A549 (cell line): ENCODE data around the gene SNX5. TPM values are rescaled to one million over a fixed set of nuclear protein-coding genes. Genes with fewer than 3 reads are reported as not detected.

Source experiments
- ATAC-seq, 2 experiments: fragments of 200-7000 bp in 1 of 2; fragments of >200 bp in 1 of 2; cut with Nextera tagmentation in 1 of 2; cut with Tn5 transposase in 1 of 2; 3 replicates each; pipeline versions ENCODE4 v1.8.0 to v1.9.1; 2018 to 2020; ENCODE audit warnings: mild to moderate bottlenecking in 1 of 2, moderate library complexity in 1 of 2
- CTCF ChIA-PET: fragments of 300-600 bp; sonication (Branson Sonifier 250); formaldehyde crosslinking; extraction: SDS; loops from one replicate; lab custom pipeline; 2021; ENCODE audit warnings: antibody characterized with exemption, inconsistent platforms; lab: Yijun Ruan, JAX
- POLR2A ChIA-PET: fragments of 350-600 bp; formaldehyde crosslinking; extraction: SDS; loops from one replicate; lab custom pipeline; 2021; ENCODE audit warnings: antibody characterized with exemption, inconsistent platforms; lab: Yijun Ruan, JAX
- DNase-seq, 2 experiments: peaks; one replicate each; pipeline versions ENCODE4 v3.0.0 to v3.0.0-alpha.2; 2011 to 2016; ENCODE audit warnings: low read depth in 1 of 2, low spot score in 1 of 2
- FAIRE-seq: peaks from 2 replicates; lab custom pipeline; 2011; peaks lifted over from hg19 to GRCh38; lab: Jason Lieb, UNC
- H3K27ac ChIP-seq, 2 experiments: fragments of >200 bp; sonication (Bioruptor Twin); formaldehyde crosslinking; 3 replicates each; pipeline ENCODE4 v1.5.1; 2016 to 2017
- H3K4me1 ChIP-seq: fragments of >200 bp; sonication (Bioruptor Twin); formaldehyde crosslinking; 3 replicates; pipeline ENCODE4 v1.6.1; 2016
- H3K4me2 ChIP-seq: fragments of >200 bp; sonication (Bioruptor Twin); formaldehyde crosslinking; 3 replicates; pipeline ENCODE4 v1.6.1; 2016
- H3K4me3 ChIP-seq: fragments of >200 bp; sonication (Bioruptor Twin); formaldehyde crosslinking; 3 replicates; pipeline ENCODE4 v1.5.1; 2016
- H3K9me3 ChIP-seq: fragments of >200 bp; sonication (Bioruptor Twin); formaldehyde crosslinking; 3 replicates; pipeline ENCODE4 v1.6.1; 2016
- BHLHE40 ChIP-seq: IDR thresholded peaks from 2 replicates; pipeline ENCODE4 v1.6.1; 2012; ENCODE audit warnings: low read depth, low read length, inconsistent platforms
- CBX2 ChIP-seq: fragments of 200-600 bp; sonication (generic); IDR thresholded peaks from 2 replicates; pipeline ENCODE4 v1.6.1; 2016; ENCODE audit warnings: low read depth, mild to moderate bottlenecking, borderline replicate concordance
- CBX8 ChIP-seq: fragments of 200-600 bp; sonication (generic); IDR thresholded peaks from 2 replicates; pipeline ENCODE4 v1.6.1; 2016
- ESRRA ChIP-seq: fragments of 150-350 bp; IDR thresholded peaks from 2 replicates; pipeline ENCODE4 v1.6.1; 2014; ENCODE audit warnings: mild to moderate bottlenecking, low read length, borderline replicate concordance
- FOSB ChIP-seq: fragments of 250-450 bp; sonication (Bioruptor Pico); IDR thresholded peaks from 2 replicates; pipeline ENCODE4 v1.5.0; 2020; ENCODE audit warnings: mild to moderate bottlenecking, moderate library complexity
- JUN ChIP-seq, 2 experiments: fragments of >200 bp; sonication (Bioruptor Twin); formaldehyde crosslinking; IDR thresholded peaks; 2 replicates in 1 of 2; 3 replicates in 1 of 2; pipeline ENCODE4 v1.6.1; 2016 to 2017
- MAFK ChIP-seq: fragments of 450-650 bp; IDR thresholded peaks from 2 replicates; pipeline ENCODE4 v1.6.1; 2014; ENCODE audit not compliant: partially characterized antibody
- NFE2L2 ChIP-seq: fragments of 150-350 bp; conservative IDR thresholded peaks from 2 replicates; pipeline ENCODE4 v1.6.1; 2014; ENCODE audit warnings: low read length
- PHF8 ChIP-seq: fragments of 200-600 bp; sonication (generic); IDR thresholded peaks from 2 replicates; pipeline ENCODE4 v1.6.1; 2016; ENCODE audit warnings: low read depth, mild to moderate bottlenecking, antibody characterized with exemption, moderate library complexity, borderline replicate concordance
- POLR2A ChIP-seq: IDR thresholded peaks from 2 replicates; pipeline ENCODE4 v1.6.1; 2012; ENCODE audit warnings: mild to moderate bottlenecking, low read length
- RARB ChIP-seq: fragments of 250-450 bp; sonication (Bioruptor Pico); IDR thresholded peaks from 2 replicates; pipeline ENCODE4 v1.8.0; 2021; ENCODE audit warnings: mild to moderate bottlenecking, moderate library complexity
- RCOR1 ChIP-seq: fragments of 150-350 bp; IDR thresholded peaks from 2 replicates; pipeline ENCODE4 v1.6.1; 2014; ENCODE audit warnings: antibody characterized with exemption, low read length, low read depth
- RNF2 ChIP-seq: fragments of 200-600 bp; sonication (generic); IDR thresholded peaks from 2 replicates; pipeline ENCODE4 v1.6.1; 2016; ENCODE audit warnings: low read depth, mild to moderate bottlenecking, antibody characterized with exemption, moderate library complexity, borderline replicate concordance
- TP53 ChIP-seq: fragments of 250-450 bp; sonication (Bioruptor Pico); IDR thresholded peaks from 2 replicates; pipeline ENCODE4 v1.5.0; 2021; ENCODE audit warnings: mild to moderate bottlenecking, moderate library complexity
- ZC3H11A ChIP-seq: fragments of 450-650 bp; IDR thresholded peaks from 2 replicates; pipeline ENCODE4 v1.6.1; 2014; ENCODE audit warnings: antibody characterized with exemption, mild to moderate bottlenecking
- ZNF302 ChIP-seq: fragments of 250-450 bp; sonication (Bioruptor Pico); IDR thresholded peaks from 2 replicates; pipeline ENCODE4 v1.9.0; 2021; ENCODE audit warnings: inconsistent platforms, mild to moderate bottlenecking, moderate library complexity
- WGBS: methylation state at CpG from one replicate; pipeline ENCODE4 v1.1.6; 2017; ENCODE audit errors: missing lambda C conversion rate; 5-methylcytosine and 5-hydroxymethylcytosine counted together
- polyA plus RNA-seq, 4 experiments: library from polyadenylated mRNA; depleted of rRNA in 3 of 4; stranded (reverse); fragments of >200 nt; fragmentation: RNase III in 1 of 4; extraction: RNeasy Plus Mini Kit Qiagen cat#74134 plus additional on column Dnase treatment in 1 of 4; gene quantifications; 2 replicates in 3 of 4; 3 replicates in 1 of 4; pipeline ENCODE4 v1.2.3, GENCODE V29; 2011 to 2017
- TF ChIP-seq, protein P1 (sequence below): IDR thresholded peaks from 2 replicates; pipeline ENCODE4 v1.6.1; 2012
- TF ChIP-seq, protein P2 (sequence below): fragments of 450-650 bp; IDR thresholded peaks from 2 replicates; pipeline ENCODE4 v1.6.1; 2014; ENCODE audit warnings: antibody characterized with exemption
- TF ChIP-seq, protein P3 (sequence below): IDR thresholded peaks from 2 replicates; pipeline ENCODE4 v1.6.1; 2012
- TF ChIP-seq, protein P4 (sequence below): IDR thresholded peaks from 2 replicates; pipeline ENCODE4 v1.6.1; 2012; ENCODE audit warnings: low read depth, borderline replicate concordance

The SNX5 gene
- polyA plus RNA-seq, 2 of the 4 experiments (the other 2 are of a cell fraction): 225 to 342 TPM

DNA sequence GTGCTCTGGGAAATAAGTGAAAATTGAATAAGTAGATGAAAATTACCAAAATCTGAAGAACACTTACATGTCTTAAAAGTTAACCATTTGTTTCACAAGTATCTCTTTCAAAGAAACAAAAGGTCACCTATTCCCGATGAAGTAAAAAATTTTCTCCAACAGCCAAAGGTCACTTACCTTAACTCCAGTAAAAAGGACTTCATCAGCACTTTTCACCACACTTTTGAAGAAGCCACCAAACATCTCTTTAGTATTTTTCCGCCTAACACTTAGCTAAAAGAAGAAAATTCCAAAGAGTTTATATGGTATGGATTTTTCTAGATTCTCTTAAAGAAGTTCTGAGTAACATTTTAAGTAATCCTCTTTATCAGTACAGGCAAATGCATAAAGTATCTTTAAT lies 17.3 kb downstream of the SNX5 start:
- 84% methylated on average over 2 of the region's 2 CpGs for WGBS
- Histone ChIP-seq H3K9me3 (no peaks in the 10 kb centered on the region), H3K4me3 (no peak overlapping the region), H3K4me1 (no peaks in the 10 kb centered on the region; the same call in 1 of the 3 replicates), H3K4me2 (no peak overlapping the region), H3K27ac (no peak overlapping the region)
- FAIRE-seq (peak; percentile 13), DNase-seq (no peak), ATAC-seq (no peak)
- CTCF ChIA-PET: interaction anchor here (1.0 kb wide), 1 partner anchor 12 kb away, joined by 7 read pairs; no protein-coding TSS in a partner anchor
- POLR2A ChIA-PET: no interaction called here
- no peak for TF ChIP-seq FOSB (CRISPR knock-in tag)
- peak; percentile 90 for TF ChIP-seq MAFK

DNA sequence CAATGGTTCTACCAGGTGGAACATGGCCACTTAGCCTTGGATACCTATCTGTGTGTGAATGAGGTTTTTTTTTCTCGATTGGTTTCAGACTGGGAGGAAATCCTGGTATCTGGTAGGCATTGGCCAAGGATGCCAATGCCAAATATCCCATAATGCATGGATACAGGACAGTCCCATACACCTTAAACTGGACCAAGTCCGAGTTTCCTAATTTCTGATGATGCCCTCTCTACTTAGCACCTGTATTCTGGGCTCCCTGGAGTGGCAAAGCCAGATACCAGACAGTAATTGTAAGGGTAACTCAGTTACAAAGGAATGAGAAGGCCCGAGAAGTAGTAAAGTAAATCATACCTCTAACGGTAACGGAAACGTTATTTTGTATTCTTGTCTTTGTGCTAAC lies 17.9 kb downstream of the SNX5 start:
- CTCF ChIA-PET: no interaction called here

DNA sequence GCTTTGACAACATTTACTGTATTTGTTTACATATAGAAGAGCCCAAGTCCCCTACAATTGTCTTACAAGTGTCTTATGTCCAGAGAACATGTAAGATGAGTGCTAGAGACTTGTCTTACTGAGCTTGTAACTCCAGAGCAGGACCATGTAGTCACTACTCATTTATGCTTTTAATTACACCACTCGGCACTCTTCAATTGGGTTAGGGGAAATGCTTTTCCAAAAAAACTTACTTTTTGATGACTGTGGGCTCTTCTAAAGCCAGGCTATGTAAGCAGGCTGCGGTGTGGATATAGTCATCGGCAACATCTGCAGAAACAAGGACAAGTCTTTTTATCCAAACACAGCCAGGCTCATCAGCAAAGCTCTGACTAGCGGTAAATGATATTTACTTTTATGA lies 18.7 kb downstream of the SNX5 start:
- ChIA-PET POLR2A (no interaction called here), CTCF (interaction anchor here (0.6 to 3.3 kb wide), 4 partner anchors 8 to 536 kb away, joined by 3 to 14 read pairs (median 8); no protein-coding TSS in a partner anchor)
- FAIRE-seq (no peak), ATAC-seq (no peak), DNase-seq (no peak)
- Histone ChIP-seq H3K4me1 (no peaks in the 10 kb centered on the region), H3K4me3 (no peak overlapping the region), H3K4me2 (no peak overlapping the region), H3K27ac (no peak overlapping the region), H3K9me3 (no peaks in the 10 kb centered on the region)
- whole genome bisulfite sequencing: 92% methylated on average over 4 of the region's 4 CpGs
- no peak for TF ChIP-seq ZNF302 (CRISPR knock-in tag)
- no peak for TF ChIP-seq ZC3H11A
- TF ChIP-seq PHF8: peak; percentile 3; the same call in 1 of the 2 replicates
- no peak for TF ChIP-seq RCOR1

More for the DNA sequence above, 17.9 kb downstream of the SNX5 start:
- TF ChIP-seq RARB (CRISPR knock-in tag) (no peak), JUN (IDR thresholded peaks at IDR 0.05) (no peak), POLR2A (no peak), CBX2 (no peak), CBX8 (no peak), ESRRA (no peak), NFE2L2 (no peak), TP53 (CRISPR knock-in tag) (no peak), BHLHE40 (no peak), RNF2 (no peak)
- TF ChIP-seq, protein P1, sequence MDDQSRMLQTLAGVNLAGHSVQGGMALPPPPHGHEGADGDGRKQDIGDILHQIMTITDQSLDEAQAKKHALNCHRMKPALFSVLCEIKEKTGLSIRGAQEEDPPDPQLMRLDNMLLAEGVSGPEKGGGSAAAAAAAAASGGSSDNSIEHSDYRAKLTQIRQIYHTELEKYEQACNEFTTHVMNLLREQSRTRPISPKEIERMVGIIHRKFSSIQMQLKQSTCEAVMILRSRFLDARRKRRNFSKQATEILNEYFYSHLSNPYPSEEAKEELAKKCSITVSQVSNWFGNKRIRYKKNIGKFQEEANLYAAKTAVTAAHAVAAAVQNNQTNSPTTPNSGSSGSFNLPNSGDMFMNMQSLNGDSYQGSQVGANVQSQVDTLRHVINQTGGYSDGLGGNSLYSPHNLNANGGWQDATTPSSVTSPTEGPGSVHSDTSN: no peak
- TF ChIP-seq, protein P2, sequence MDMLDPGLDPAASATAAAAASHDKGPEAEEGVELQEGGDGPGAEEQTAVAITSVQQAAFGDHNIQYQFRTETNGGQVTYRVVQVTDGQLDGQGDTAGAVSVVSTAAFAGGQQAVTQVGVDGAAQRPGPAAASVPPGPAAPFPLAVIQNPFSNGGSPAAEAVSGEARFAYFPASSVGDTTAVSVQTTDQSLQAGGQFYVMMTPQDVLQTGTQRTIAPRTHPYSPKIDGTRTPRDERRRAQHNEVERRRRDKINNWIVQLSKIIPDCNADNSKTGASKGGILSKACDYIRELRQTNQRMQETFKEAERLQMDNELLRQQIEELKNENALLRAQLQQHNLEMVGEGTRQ: no peak
- TF ChIP-seq, protein P3, sequence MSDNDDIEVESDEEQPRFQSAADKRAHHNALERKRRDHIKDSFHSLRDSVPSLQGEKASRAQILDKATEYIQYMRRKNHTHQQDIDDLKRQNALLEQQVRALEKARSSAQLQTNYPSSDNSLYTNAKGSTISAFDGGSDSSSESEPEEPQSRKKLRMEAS: no peak
- TF ChIP-seq, protein P4, sequence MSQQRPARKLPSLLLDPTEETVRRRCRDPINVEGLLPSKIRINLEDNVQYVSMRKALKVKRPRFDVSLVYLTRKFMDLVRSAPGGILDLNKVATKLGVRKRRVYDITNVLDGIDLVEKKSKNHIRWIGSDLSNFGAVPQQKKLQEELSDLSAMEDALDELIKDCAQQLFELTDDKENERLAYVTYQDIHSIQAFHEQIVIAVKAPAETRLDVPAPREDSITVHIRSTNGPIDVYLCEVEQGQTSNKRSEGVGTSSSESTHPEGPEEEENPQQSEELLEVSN: no peak
- no peak overlapping the region for H3K27ac ChIP-seq
- POLR2A ChIA-PET: no interaction called here
- ATAC-seq: no peak
- no peak for DNase-seq
- no peaks in the 10 kb centered on the region for H3K9me3 ChIP-seq
- H3K4me3 ChIP-seq: no peak overlapping the region
- H3K4me1 ChIP-seq: no peaks in the 10 kb centered on the region; the same call in 1 of the 3 replicates
- no peak for FAIRE-seq
- 92% methylated on average over 6 of the region's 6 CpGs for WGBS
- H3K4me2 ChIP-seq: no peak overlapping the region
